SJSA1 (cell line): ENCODE measurements around the gene UBE2H. TPM values are rescaled to one million over a fixed set of nuclear protein-coding genes. Genes with fewer than 3 reads are reported as not detected.

Source experiments
- DNase-seq, 2 experiments: peaks; one replicate each; pipeline ENCODE4 v3.0.0-alpha.2; 2015 to 2020; ENCODE audit warnings: low spot score in 2 of 2, low read depth in 1 of 2
- H3K27ac ChIP-seq: fragments of 250-450 bp; sonication (Bioruptor Pico); 2 replicates; pipeline ENCODE4 v1.5.1; 2020; ENCODE audit warnings: mild to moderate bottlenecking, moderate library complexity
- H3K27me3 ChIP-seq: fragments of 250-450 bp; sonication (Bioruptor Pico); replicated peaks from 2 replicates; pipeline ENCODE4 v1.5.1; 2020; ENCODE audit warnings: mild to moderate bottlenecking, moderate library complexity
- H3K36me3 ChIP-seq: fragments of 250-450 bp; sonication (Bioruptor Pico); 2 replicates; pipeline ENCODE4 v1.5.1; 2020; ENCODE audit warnings: mild to moderate bottlenecking
- H3K4me1 ChIP-seq: fragments of 250-450 bp; sonication (Bioruptor Pico); replicated peaks from 2 replicates; pipeline ENCODE4 v1.6.1; 2021; ENCODE audit warnings: mild to moderate bottlenecking
- H3K4me3 ChIP-seq: fragments of 250-450 bp; sonication (Bioruptor Pico); 2 replicates; pipeline ENCODE4 v1.5.1; 2020; ENCODE audit warnings: mild to moderate bottlenecking
- H3K9me3 ChIP-seq: fragments of 250-450 bp; sonication (Bioruptor Pico); replicated peaks from 2 replicates; pipeline ENCODE4 v1.5.1; 2020; ENCODE audit warnings: mild to moderate bottlenecking
- total RNA-seq: library from RNA; depleted of rRNA; stranded (reverse); fragments of >200 nt; shearing (Covaris generic); gene quantifications from 2 replicates; pipeline ENCODE4 v1.2.3, GENCODE V29; 2014

The UBE2H gene
- total RNA-seq, 1 experiment from 2014 or later = 42.8 TPM

GRCh38 chr7:129792721-129793120, 160.0 kb downstream of the UBE2H start:
- no peaks in the 10 kb centered on the region for H3K9me3 ChIP-seq
- H3K4me1 ChIP-seq = no peaks in the 10 kb centered on the region
- no peaks in the 10 kb centered on the region for H3K27me3 ChIP-seq
- no peak overlapping the region for H3K4me3 ChIP-seq
- H3K36me3 ChIP-seq = no peaks in the 10 kb centered on the region
- no peak overlapping the region for H3K27ac ChIP-seq
- DNase-seq = no peak

GRCh38 chr7:129790136-129790535, 162.6 kb downstream of the UBE2H start:
- Histone ChIP-seq H3K27me3 (no peaks in the 10 kb centered on the region), H3K4me1 (no peaks in the 10 kb centered on the region), H3K36me3 (no peaks in the 10 kb centered on the region), H3K27ac (no peak overlapping the region), H3K4me3 (no peak overlapping the region), H3K9me3 (no peaks in the 10 kb centered on the region)
- DNase-seq = no peak

DNA sequence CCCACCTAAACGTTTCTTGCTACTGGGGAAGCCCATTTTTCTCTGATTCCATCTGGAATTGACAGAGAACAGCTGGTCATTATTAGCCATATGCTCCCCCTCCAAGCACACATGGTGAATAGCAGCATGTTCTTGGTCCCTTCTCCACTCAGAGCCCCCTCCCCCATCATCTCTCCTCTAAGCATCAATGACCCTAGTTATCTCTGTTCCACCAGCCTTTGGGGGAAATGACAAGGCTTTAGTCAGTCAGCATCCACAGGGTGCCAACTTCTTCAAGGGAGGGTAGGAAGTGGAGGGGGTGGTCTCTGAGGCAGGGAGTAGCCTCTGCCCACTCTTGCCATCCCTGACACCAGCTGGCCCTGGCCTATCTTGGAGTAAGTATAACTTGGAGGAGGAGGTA, 163.1 kb downstream of the UBE2H start:
- Histone ChIP-seq H3K4me3 (no peak overlapping the region), H3K27me3 (no peaks in the 10 kb centered on the region), H3K9me3 (no peaks in the 10 kb centered on the region), H3K36me3 (no peaks in the 10 kb centered on the region), H3K4me1 (no peaks in the 10 kb centered on the region), H3K27ac (no peak overlapping the region)
- DNase-seq = no peak

DNA sequence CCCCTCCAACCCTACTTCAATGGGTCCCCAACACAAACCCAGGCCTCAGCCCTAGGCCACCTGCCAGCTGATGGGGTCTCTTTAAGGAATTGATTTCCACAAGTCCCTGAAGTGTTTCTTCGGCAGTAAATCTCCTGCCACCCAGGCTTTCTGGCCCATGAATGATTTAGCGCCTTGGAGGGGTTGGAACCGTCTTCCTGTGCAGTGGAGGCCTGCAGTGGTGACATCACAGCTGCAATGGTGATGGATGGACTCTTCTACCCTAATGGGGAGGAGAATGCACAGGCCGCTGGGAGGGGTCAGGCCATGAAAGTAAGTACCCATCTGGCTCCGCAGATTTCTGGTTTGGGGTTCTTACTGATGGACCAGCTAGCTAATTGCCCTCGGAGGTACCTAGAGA, 163.8 kb downstream of the UBE2H start:
- Histone ChIP-seq H3K4me1 (no peaks in the 10 kb centered on the region), H3K4me3 (no peak overlapping the region), H3K9me3 (no peaks in the 10 kb centered on the region), H3K27ac (no peak overlapping the region), H3K36me3 (no peaks in the 10 kb centered on the region), H3K27me3 (no peaks in the 10 kb centered on the region)
- no peak for DNase-seq

- Histone ChIP-seq H3K36me3 (no peaks in the 10 kb centered on the region), H3K9me3 (peaks cover 10% of the 10 kb centered on the region; the same call in 1 of the 2 replicates), H3K27me3 (peaks cover 16% of the 10 kb centered on the region), H3K4me3 (no peak overlapping the region), H3K4me1 (peaks cover under 1% of the 10 kb centered on the region), H3K27ac (no peak overlapping the region)
- no peak for DNase-seq
Observed at GRCh38 chr7:129786825-129787563, 165.8 kb downstream of the UBE2H start.

DNA sequence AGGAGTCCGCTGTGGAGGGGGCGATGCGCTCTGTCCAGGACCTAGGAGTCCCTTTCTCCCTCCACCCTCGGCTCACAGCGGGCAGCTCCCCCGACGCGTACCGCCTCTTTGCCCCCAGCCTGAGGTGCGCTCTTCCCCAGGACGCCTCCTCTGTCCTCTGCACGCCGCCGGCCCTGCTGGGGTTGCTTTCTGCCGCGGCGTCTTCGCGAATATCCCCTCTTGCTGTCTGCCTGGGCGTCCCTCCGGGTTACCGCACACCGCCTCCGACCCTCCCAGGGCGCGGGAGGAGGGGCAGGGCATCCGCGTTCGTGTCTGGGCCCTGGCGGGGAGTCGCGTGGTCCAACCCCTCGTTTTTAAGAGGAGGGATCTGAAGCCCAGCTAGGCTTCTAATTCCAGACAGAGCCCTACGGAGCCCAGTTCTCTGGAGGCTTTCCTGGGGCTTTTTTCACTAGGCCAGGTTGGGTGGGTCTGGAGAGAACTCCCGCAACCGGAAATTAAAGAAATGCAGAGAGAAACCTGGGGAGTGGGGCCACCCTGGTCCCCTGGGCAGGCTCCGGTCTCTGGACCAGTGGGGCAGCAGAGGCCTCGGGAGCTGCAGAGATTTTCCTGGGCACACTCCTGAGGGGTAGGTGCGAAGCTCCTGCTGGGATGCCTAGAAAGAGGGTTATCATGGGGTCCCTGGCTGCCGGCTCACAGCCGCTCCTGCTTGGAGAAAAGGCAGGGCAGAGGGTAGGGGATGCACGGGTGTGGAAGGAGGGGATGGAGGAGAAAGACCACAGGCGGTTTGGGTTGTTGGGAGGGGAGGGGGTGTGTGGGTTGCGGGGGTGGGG, 166.9 kb downstream of the UBE2H start:
- Histone ChIP-seq H3K36me3 (no peaks in the 10 kb centered on the region), H3K27me3 (peaks cover 27% of the 10 kb centered on the region), H3K9me3 (peaks cover 15% of the 10 kb centered on the region; the same call in 1 of the 2 replicates), H3K4me3 (no peak overlapping the region), H3K27ac (no peak overlapping the region), H3K4me1 (peaks cover 11% of the 10 kb centered on the region)
- DNase-seq = no peak

GRCh38 chr7:129784783-129785684, 167.7 kb downstream of the UBE2H start:
- Histone ChIP-seq H3K9me3 (peaks cover 15% of the 10 kb centered on the region; the same call in 1 of the 2 replicates), H3K27ac (no peak overlapping the region), H3K4me1 (peaks cover 19% of the 10 kb centered on the region), H3K36me3 (no peaks in the 10 kb centered on the region), H3K27me3 (peaks cover 34% of the 10 kb centered on the region), H3K4me3 (no peak overlapping the region)
- no peak for DNase-seq

DNA sequence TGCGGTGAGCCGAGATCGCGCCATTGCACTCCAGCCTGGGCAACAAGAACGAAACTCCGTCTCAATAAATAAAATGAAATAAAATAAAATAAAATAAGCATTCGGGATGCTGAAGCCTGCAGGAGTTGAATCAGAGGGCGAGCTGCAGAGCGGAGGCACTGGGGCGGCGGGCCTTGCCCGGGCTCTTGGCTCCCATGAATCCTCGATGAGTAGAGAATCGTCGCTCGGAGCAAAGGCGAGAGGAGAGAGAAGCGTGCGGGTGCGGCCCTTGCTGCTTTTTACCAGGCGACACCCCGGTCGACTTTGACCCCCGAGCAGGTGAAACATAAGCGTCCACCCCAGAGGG, 168.3 kb downstream of the UBE2H start:
- H3K4me1 ChIP-seq = peaks cover 19% of the 10 kb centered on the region
- H3K27ac ChIP-seq = no peak overlapping the region
- H3K4me3 ChIP-seq = no peak overlapping the region
- peaks cover 15% of the 10 kb centered on the region; the same call in 1 of the 2 replicates for H3K9me3 ChIP-seq
- peaks cover 34% of the 10 kb centered on the region for H3K27me3 ChIP-seq
- no peaks in the 10 kb centered on the region for H3K36me3 ChIP-seq
- DNase-seq = no peak

- Histone ChIP-seq H3K9me3 (peaks cover 15% of the 10 kb centered on the region; the same call in 1 of the 2 replicates), H3K4me3 (no peak overlapping the region), H3K27me3 (peaks cover 34% of the 10 kb centered on the region), H3K4me1 (peaks cover 27% of the 10 kb centered on the region), H3K27ac (no peak overlapping the region), H3K36me3 (no peaks in the 10 kb centered on the region)
- DNase-seq = no peak
Observed at GRCh38 chr7:129783584-129783919, 169.2 kb downstream of the UBE2H start.

DNA sequence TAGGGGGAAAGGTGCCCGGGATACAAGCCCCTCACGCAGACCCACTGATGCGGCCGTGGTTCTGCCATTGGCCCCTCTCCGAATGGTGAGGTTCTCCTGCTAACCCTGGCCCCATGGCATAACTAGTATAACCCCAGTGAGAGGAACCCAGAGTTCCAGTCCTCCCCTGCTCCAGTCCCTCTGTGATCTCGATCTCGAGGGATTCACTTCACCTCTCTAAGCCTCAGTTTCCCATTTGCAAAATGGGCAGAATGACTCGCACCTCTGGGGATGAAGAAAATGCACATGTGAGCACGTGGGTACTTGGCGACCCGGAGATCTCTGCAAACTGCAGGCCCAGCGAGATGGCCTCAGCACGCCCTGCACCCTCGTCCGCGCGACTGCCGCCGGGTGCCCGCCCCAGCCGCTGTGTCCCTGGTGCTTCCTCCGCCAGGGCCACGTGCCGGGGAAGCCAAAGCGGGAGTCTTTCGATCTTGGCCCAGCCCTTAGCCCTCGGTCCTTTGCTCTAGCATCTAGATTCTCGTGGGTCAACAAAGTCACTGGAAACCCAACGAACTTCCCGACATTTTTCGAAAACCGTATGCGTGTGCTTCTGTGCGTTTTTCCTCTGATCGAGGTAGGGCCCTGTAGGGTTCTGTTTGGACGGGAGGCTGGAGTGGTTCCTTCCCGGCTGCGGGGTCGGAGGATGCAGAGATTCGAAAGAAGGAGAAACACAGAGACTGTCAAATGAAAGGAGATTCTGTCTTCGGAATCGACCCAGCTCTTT, 169.8 kb downstream of the UBE2H start:
- DNase-seq = no peak
- Histone ChIP-seq H3K27ac (no peak overlapping the region), H3K9me3 (peaks cover 15% of the 10 kb centered on the region; the same call in 1 of the 2 replicates), H3K27me3 (peaks cover 34% of the 10 kb centered on the region), H3K4me3 (no peak overlapping the region), H3K4me1 (peaks cover 27% of the 10 kb centered on the region), H3K36me3 (no peaks in the 10 kb centered on the region)

DNA sequence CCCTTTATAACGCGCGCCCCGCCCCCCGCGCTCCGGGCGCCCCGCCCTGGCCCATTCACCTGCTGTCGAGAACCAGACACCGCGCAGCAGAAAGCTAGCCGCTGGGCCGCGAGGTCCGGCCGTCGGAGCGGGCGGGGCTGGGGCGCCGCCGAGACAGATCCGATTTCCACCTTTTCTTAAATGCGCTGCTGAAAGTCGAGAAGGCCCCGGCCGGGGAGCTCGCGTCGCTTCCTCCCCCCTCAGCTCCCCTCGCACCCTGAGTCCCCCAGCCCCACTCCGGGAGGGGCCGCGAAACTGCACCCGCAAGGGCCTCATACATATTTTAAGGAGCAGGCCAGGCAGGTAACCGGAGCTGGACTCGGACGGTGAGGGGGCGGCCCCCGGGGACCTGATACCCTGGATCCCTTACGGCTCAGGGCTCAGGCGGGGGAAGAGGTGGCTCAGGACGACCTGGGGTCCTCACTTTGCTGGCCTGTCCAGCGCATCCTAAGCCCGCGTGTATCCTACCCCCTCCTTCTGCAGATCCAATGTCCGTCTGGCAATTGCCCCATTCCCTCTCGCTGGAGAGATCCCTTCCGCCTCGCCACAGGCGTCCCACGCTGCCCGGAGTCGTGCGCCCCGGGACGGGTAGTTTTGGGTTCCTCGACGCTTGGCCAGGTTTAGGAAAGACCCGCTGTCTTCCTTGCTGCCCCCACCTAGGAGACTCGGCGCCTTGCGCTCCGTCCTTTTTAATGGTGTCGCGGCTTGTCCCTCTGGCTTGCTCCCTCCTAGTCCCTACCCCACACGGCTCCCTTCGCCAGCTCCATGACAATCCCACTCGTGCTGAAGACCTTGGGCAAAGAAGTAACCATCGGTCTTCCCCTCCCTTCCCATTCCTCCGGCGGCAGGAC, 170.6 kb downstream of the UBE2H start:
- DNase-seq = no peak
- peaks cover 15% of the 10 kb centered on the region; the same call in 1 of the 2 replicates for H3K9me3 ChIP-seq
- H3K27ac ChIP-seq = no peak overlapping the region
- H3K27me3 ChIP-seq = peaks cover 34% of the 10 kb centered on the region
- H3K4me3 ChIP-seq = no peak overlapping the region
- H3K4me1 ChIP-seq = peaks cover 27% of the 10 kb centered on the region
- H3K36me3 ChIP-seq = no peaks in the 10 kb centered on the region
